Measurements from ENCODE around the gene TMEM19.
"Not testable (repeated sequence)": the region's sequence is repeated elsewhere in the genome, so short reads cannot be mapped to it uniquely, and the experiment has no call there.

TMEM19 gene

GRCh38 chr12:71702181-71702580 is 16.3 kb downstream of the TMEM19 start:
- H3K4me3 Mint-ChIP-seq; DNase-seq (ENCODE audit: low spot score in 2 of 2); H3K4me1 Mint-ChIP-seq; ATAC-seq (replicated peaks; ENCODE audit: extremely low read depth, poor library complexity, severe bottlenecking); H3K9me3 Mint-ChIP-seq; H3K27ac Mint-ChIP-seq (ENCODE audit: low read depth); H3K27me3 Mint-ChIP-seq: not testable (repeated sequence)
- H3K36me3 Mint-ChIP-seq (ENCODE audit: insufficient read depth): peaks cover 22% of the 10 kb centered on the region

DNA sequence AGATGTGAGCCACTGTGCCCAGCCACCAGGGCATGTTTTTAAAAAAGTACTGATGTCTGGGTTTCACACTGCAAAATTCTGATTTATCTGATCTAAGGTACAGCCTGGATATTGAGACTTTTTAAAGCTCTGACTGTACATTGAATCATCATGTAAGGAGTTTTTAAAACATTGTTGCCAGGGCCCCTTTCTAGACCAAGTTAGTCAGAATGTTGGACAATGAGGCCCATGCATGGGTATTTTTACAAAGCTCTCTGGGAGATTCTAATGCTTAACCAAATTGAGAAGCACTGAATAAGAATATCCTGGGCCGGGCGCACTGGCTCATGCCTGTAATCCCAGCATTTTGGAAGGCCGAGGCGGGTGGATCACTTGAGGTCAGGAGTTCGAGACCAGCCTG is 16.7 kb downstream of the TMEM19 start:
- no peak overlapping the region for H3K27ac Mint-ChIP-seq (ENCODE audit: low read depth)
- H3K4me1 Mint-ChIP-seq: peaks cover under 1% of the 10 kb centered on the region
- H3K9me3 Mint-ChIP-seq: no peaks in the 10 kb centered on the region
- ATAC-seq (replicated peaks; ENCODE audit: extremely low read depth, poor library complexity, severe bottlenecking) (no peak), DNase-seq (ENCODE audit: low spot score in 2 of 2) (no peak)
- H3K4me3 Mint-ChIP-seq: no peak overlapping the region
- H3K36me3 Mint-ChIP-seq (ENCODE audit: insufficient read depth): peaks cover 23% of the 10 kb centered on the region
- H3K27me3 Mint-ChIP-seq: no peaks in the 10 kb centered on the region

- Mint-ChIP-seq H3K4me1 (peaks cover 6% of the 10 kb centered on the region), H3K36me3 (ENCODE audit: insufficient read depth) (peaks cover 19% of the 10 kb centered on the region), H3K27ac (ENCODE audit: low read depth) (no peak overlapping the region), H3K27me3 (no peaks in the 10 kb centered on the region), H3K9me3 (no peaks in the 10 kb centered on the region), H3K4me3 (no peak overlapping the region)
- ATAC-seq (replicated peaks; ENCODE audit: extremely low read depth, poor library complexity, severe bottlenecking): no peak
- no peak for DNase-seq (ENCODE audit: low spot score in 2 of 2)
Measured at GRCh38 chr12:71703206-71703605, 17.3 kb downstream of the TMEM19 start.

GRCh38 chr12:71704920-71705319 is 19.0 kb downstream of the TMEM19 start:
- DNase-seq (ENCODE audit: low spot score in 2 of 2) (no peak), ATAC-seq (replicated peaks; ENCODE audit: extremely low read depth, poor library complexity, severe bottlenecking) (no peak)
- no peaks in the 10 kb centered on the region for H3K27me3 Mint-ChIP-seq
- no peak overlapping the region for H3K4me3 Mint-ChIP-seq
- H3K9me3 Mint-ChIP-seq: no peaks in the 10 kb centered on the region
- peaks cover 13% of the 10 kb centered on the region for H3K36me3 Mint-ChIP-seq (ENCODE audit: insufficient read depth)
- H3K27ac Mint-ChIP-seq (ENCODE audit: low read depth): no peak overlapping the region
- H3K4me1 Mint-ChIP-seq: peaks cover 8% of the 10 kb centered on the region

DNA sequence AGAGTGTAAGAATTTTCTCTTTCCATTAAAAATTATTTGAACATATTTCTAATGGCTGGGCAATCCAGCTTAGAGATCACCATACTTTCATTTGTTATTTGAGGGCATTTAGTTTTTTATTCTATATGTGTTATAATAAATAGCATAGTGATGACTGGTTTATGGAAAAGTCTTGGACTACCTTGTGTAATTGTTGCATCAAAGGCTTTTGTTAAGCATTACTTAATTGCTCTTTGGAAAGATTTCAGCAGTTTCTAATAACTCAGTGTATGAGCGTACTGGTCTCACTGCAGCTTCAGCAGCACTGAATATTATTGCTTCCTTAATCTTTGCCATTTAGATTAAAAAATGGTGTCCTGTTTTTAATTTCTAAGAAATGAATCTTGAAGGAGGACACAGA is 22.8 kb downstream of the TMEM19 start:
- ATAC-seq (replicated peaks; ENCODE audit: extremely low read depth, poor library complexity, severe bottlenecking) (no peak), DNase-seq (ENCODE audit: low spot score in 2 of 2) (no peak)
- no peak overlapping the region for H3K27ac Mint-ChIP-seq (ENCODE audit: low read depth)
- H3K9me3 Mint-ChIP-seq: peaks cover 15% of the 10 kb centered on the region
- peaks cover 5% of the 10 kb centered on the region for H3K36me3 Mint-ChIP-seq (ENCODE audit: insufficient read depth)
- H3K27me3 Mint-ChIP-seq: peaks cover 18% of the 10 kb centered on the region
- H3K4me1 Mint-ChIP-seq: peaks cover 8% of the 10 kb centered on the region
- H3K4me3 Mint-ChIP-seq: no peak overlapping the region

DNA sequence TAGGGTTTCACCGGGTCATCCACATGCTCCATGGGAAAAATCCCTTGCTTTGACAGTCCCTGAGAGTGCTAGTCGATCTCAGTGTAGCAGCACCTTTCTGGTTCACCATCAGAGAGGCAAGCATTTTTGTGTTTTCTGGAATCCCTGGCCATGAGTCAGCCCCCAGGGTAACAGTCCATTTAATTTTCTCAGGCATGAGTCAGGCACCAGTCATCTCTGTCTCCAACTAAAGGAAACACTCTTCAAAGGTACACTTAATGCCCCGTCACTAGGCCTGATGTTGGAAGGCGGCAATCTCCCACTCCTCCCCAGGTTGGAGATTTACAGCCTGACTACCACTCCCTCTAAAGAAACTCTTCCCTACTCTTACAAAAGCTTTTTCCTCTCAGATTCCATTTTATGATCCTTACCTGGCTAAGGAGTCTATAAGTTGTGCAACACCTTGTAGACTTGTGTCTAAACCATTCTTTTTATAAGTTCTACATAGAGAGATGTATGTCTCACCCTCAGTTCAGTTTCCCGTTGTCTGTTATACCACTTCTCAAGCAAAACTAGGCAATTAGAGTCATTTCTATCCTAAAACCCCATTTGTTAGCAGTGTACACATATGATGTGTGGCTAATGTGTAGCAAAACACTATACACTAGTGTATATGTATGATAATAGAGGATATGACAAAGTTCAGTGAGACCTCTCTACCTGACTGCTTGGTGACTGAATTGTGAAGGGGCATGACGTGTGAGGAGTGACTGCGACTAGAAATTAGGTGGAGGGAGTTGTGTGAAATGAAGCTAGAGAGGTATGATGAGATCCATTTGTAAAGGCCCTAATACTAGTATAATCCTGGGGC is 24.6 kb downstream of the TMEM19 start:
- DNase-seq (ENCODE audit: low spot score in 2 of 2) (no peak), ATAC-seq (replicated peaks; ENCODE audit: extremely low read depth, poor library complexity, severe bottlenecking) (no peak)
- H3K4me3 Mint-ChIP-seq: no peak overlapping the region
- H3K9me3 Mint-ChIP-seq: peaks cover 15% of the 10 kb centered on the region
- H3K27ac Mint-ChIP-seq (ENCODE audit: low read depth): no peak overlapping the region
- H3K4me1 Mint-ChIP-seq: peaks cover 8% of the 10 kb centered on the region
- H3K36me3 Mint-ChIP-seq (ENCODE audit: insufficient read depth): peaks cover 1% of the 10 kb centered on the region
- H3K27me3 Mint-ChIP-seq: peaks cover 18% of the 10 kb centered on the region

GRCh38 chr12:71718611-71719010 is 32.7 kb downstream of the TMEM19 start:
- H3K27me3 Mint-ChIP-seq: peaks cover 16% of the 10 kb centered on the region
- no peak overlapping the region for H3K4me3 Mint-ChIP-seq
- no peaks in the 10 kb centered on the region for H3K4me1 Mint-ChIP-seq
- ATAC-seq (replicated peaks; ENCODE audit: extremely low read depth, poor library complexity, severe bottlenecking) (no peak), DNase-seq (ENCODE audit: low spot score in 2 of 2) (no peak)
- H3K9me3 Mint-ChIP-seq: no peaks in the 10 kb centered on the region
- H3K36me3 Mint-ChIP-seq (ENCODE audit: insufficient read depth): no peaks in the 10 kb centered on the region
- no peak overlapping the region for H3K27ac Mint-ChIP-seq (ENCODE audit: low read depth)

- H3K4me3 Mint-ChIP-seq: no peak overlapping the region
- H3K27ac Mint-ChIP-seq (ENCODE audit: low read depth): no peak overlapping the region
- no peak for DNase-seq (ENCODE audit: low spot score in 2 of 2)
- peaks cover 16% of the 10 kb centered on the region for H3K27me3 Mint-ChIP-seq
- H3K36me3 Mint-ChIP-seq (ENCODE audit: insufficient read depth): no peaks in the 10 kb centered on the region
- no peak for ATAC-seq (replicated peaks; ENCODE audit: extremely low read depth, poor library complexity, severe bottlenecking)
- H3K9me3 Mint-ChIP-seq: no peaks in the 10 kb centered on the region
- no peaks in the 10 kb centered on the region for H3K4me1 Mint-ChIP-seq
Measured at GRCh38 chr12:71719647-71720370, 33.9 kb downstream of the TMEM19 start.

GRCh38 chr12:71721783-71722505 is 36.1 kb downstream of the TMEM19 start:
- no peaks in the 10 kb centered on the region for H3K9me3 Mint-ChIP-seq
- H3K27ac Mint-ChIP-seq (ENCODE audit: low read depth): no peak overlapping the region
- H3K36me3 Mint-ChIP-seq (ENCODE audit: insufficient read depth): no peaks in the 10 kb centered on the region
- ATAC-seq (replicated peaks; ENCODE audit: extremely low read depth, poor library complexity, severe bottlenecking) (no peak), DNase-seq (ENCODE audit: low spot score in 2 of 2) (no peak)
- peaks cover 26% of the 10 kb centered on the region for H3K27me3 Mint-ChIP-seq
- no peak overlapping the region for H3K4me3 Mint-ChIP-seq
- no peaks in the 10 kb centered on the region for H3K4me1 Mint-ChIP-seq

DNA sequence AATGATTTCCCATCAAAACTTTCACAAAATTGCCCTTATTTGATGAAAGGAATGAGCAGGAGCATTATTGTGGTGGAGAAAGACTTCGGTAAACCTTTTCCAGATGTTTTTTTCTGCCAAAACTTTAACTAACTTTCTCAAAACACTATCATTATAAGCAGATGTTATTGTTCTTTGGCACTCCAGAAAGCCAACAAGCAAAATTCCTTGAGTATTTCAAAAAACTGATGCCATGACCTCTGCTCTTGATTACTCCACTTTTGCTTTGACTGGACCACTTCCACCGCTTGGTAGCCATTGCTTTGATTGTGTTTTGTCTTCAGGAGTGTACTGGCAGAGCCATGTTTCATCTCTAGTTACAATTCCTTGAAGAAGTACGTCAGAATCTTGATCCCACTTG is 39.1 kb downstream of the TMEM19 start:
- Mint-ChIP-seq H3K9me3 (no peaks in the 10 kb centered on the region), H3K4me1 (no peaks in the 10 kb centered on the region), H3K36me3 (ENCODE audit: insufficient read depth) (no peaks in the 10 kb centered on the region), H3K4me3 (no peak overlapping the region), H3K27me3 (peaks cover 16% of the 10 kb centered on the region), H3K27ac (ENCODE audit: low read depth) (no peak overlapping the region)
- DNase-seq (ENCODE audit: low spot score in 2 of 2) (no peak), ATAC-seq (replicated peaks; ENCODE audit: extremely low read depth, poor library complexity, severe bottlenecking) (no peak)

GRCh38 chr12:71726548-71726947 is 40.7 kb downstream of the TMEM19 start:
- DNase-seq (ENCODE audit: low spot score in 2 of 2) (no peak), ATAC-seq (replicated peaks; ENCODE audit: extremely low read depth, poor library complexity, severe bottlenecking) (no peak)
- Mint-ChIP-seq H3K36me3 (ENCODE audit: insufficient read depth) (no peaks in the 10 kb centered on the region), H3K9me3 (no peaks in the 10 kb centered on the region), H3K4me3 (no peak overlapping the region), H3K27me3 (peaks cover 16% of the 10 kb centered on the region), H3K27ac (ENCODE audit: low read depth) (no peak overlapping the region), H3K4me1 (no peaks in the 10 kb centered on the region)

GRCh38 chr12:71727958-71728357 is 42.1 kb downstream of the TMEM19 start:
- peaks cover 16% of the 10 kb centered on the region for H3K27me3 Mint-ChIP-seq
- H3K4me3 Mint-ChIP-seq: no peak overlapping the region
- ATAC-seq (replicated peaks; ENCODE audit: extremely low read depth, poor library complexity, severe bottlenecking): no peak
- H3K9me3 Mint-ChIP-seq: no peaks in the 10 kb centered on the region
- no peak for DNase-seq (ENCODE audit: low spot score in 2 of 2)
- no peaks in the 10 kb centered on the region for H3K4me1 Mint-ChIP-seq
- no peaks in the 10 kb centered on the region for H3K36me3 Mint-ChIP-seq (ENCODE audit: insufficient read depth)
- H3K27ac Mint-ChIP-seq (ENCODE audit: low read depth): no peak overlapping the region

Measured in central memory CD8-positive, alpha-beta T cell (primary cell).